ENCODE results near the gene PTPRJ.

The PTPRJ gene

GRCh38 chr11:48058788-48059187 is 78.4 kb downstream of the PTPRJ start:
- Histone ChIP-seq H3K9ac (ENCODE audit: low read length) (no peak overlapping the region), H3K27ac (ENCODE audit: low read depth, low read length) (no peak overlapping the region), H3K4me1 (ENCODE audit: control insufficient read depth, insufficient read depth, low read length) (peaks cover 24% of the 10 kb centered on the region)

GRCh38 chr11:48062649-48063048 is 82.3 kb downstream of the PTPRJ start:
- Histone ChIP-seq H3K9ac (ENCODE audit: low read length) (no peak overlapping the region), H3K36me3 (ENCODE audit: control insufficient read depth, insufficient read depth, low read length) (no peaks in the 10 kb centered on the region), H3K4me3 (ENCODE audit: low read depth, low read length) (no peak overlapping the region), H3K27me3 (ENCODE audit: control insufficient read depth, insufficient read depth, low read length) (no peaks in the 10 kb centered on the region), H3K9me3 (ENCODE audit: control insufficient read depth, insufficient read depth, low read depth, low read length) (no peaks in the 10 kb centered on the region), H3K4me1 (ENCODE audit: control insufficient read depth, insufficient read depth, low read length) (peaks cover 7% of the 10 kb centered on the region; the same call in 1 of the 2 replicates), H3K27ac (ENCODE audit: low read depth, low read length) (no peak overlapping the region)

More at GRCh38 chr11:48058788-48059187, 78.4 kb downstream of the PTPRJ start:
- Histone ChIP-seq H3K27me3 (ENCODE audit: control insufficient read depth, insufficient read depth, low read length) (no peaks in the 10 kb centered on the region), H3K36me3 (ENCODE audit: control insufficient read depth, insufficient read depth, low read length) (no peaks in the 10 kb centered on the region), H3K9me3 (ENCODE audit: control insufficient read depth, insufficient read depth, low read depth, low read length) (no peaks in the 10 kb centered on the region), H3K4me3 (ENCODE audit: low read depth, low read length) (no peak overlapping the region)

GRCh38 chr11:48063424-48063978 is 83.1 kb downstream of the PTPRJ start:
- peaks cover 7% of the 10 kb centered on the region; the same call in 1 of the 2 replicates for H3K4me1 ChIP-seq (ENCODE audit: control insufficient read depth, insufficient read depth, low read length)
- no peak overlapping the region for H3K27ac ChIP-seq (ENCODE audit: low read depth, low read length)
- H3K4me3 ChIP-seq (ENCODE audit: low read depth, low read length) = no peak overlapping the region
- no peak overlapping the region for H3K9ac ChIP-seq (ENCODE audit: low read length)
- H3K36me3 ChIP-seq (ENCODE audit: control insufficient read depth, insufficient read depth, low read length) = no peaks in the 10 kb centered on the region
- no peaks in the 10 kb centered on the region for H3K9me3 ChIP-seq (ENCODE audit: control insufficient read depth, insufficient read depth, low read depth, low read length)
- no peaks in the 10 kb centered on the region for H3K27me3 ChIP-seq (ENCODE audit: control insufficient read depth, insufficient read depth, low read length)

- Histone ChIP-seq H3K36me3 (ENCODE audit: control insufficient read depth, insufficient read depth, low read length) (no peaks in the 10 kb centered on the region), H3K9me3 (ENCODE audit: control insufficient read depth, insufficient read depth, low read depth, low read length) (no peaks in the 10 kb centered on the region), H3K4me3 (ENCODE audit: low read depth, low read length) (no peak overlapping the region), H3K4me1 (ENCODE audit: control insufficient read depth, insufficient read depth, low read length) (peaks cover 7% of the 10 kb centered on the region; the same call in 1 of the 2 replicates), H3K27ac (ENCODE audit: low read depth, low read length) (no peak overlapping the region), H3K9ac (ENCODE audit: low read length) (no peak overlapping the region), H3K27me3 (ENCODE audit: control insufficient read depth, insufficient read depth, low read length) (no peaks in the 10 kb centered on the region)
Observed at GRCh38 chr11:48064306-48064705, 83.9 kb downstream of the PTPRJ start.

GRCh38 chr11:48066881-48067800 is 86.8 kb downstream of the PTPRJ start:
- Histone ChIP-seq H3K27me3 (ENCODE audit: control insufficient read depth, insufficient read depth, low read length) (no peaks in the 10 kb centered on the region), H3K4me1 (ENCODE audit: control insufficient read depth, insufficient read depth, low read length) (peaks cover 7% of the 10 kb centered on the region; the same call in 1 of the 2 replicates), H3K4me3 (ENCODE audit: low read depth, low read length) (no peak overlapping the region), H3K36me3 (ENCODE audit: control insufficient read depth, insufficient read depth, low read length) (no peaks in the 10 kb centered on the region), H3K27ac (ENCODE audit: low read depth, low read length) (no peak overlapping the region), H3K9me3 (ENCODE audit: control insufficient read depth, insufficient read depth, low read depth, low read length) (no peaks in the 10 kb centered on the region), H3K9ac (ENCODE audit: low read length) (no peak overlapping the region)

GRCh38 chr11:48073031-48073861 is 92.9 kb downstream of the PTPRJ start:
- Histone ChIP-seq H3K27ac (ENCODE audit: low read depth, low read length) (no peak overlapping the region), H3K9ac (ENCODE audit: low read length) (no peak overlapping the region), H3K9me3 (ENCODE audit: control insufficient read depth, insufficient read depth, low read depth, low read length) (no peaks in the 10 kb centered on the region), H3K4me3 (ENCODE audit: low read depth, low read length) (no peak overlapping the region), H3K4me1 (ENCODE audit: control insufficient read depth, insufficient read depth, low read length) (0 out of 2 replicates have a peak, but pooled peaks cover 3% of the 10 kb centered on the region), H3K36me3 (ENCODE audit: control insufficient read depth, insufficient read depth, low read length) (no peaks in the 10 kb centered on the region), H3K27me3 (ENCODE audit: control insufficient read depth, insufficient read depth, low read length) (no peaks in the 10 kb centered on the region)

GRCh38 chr11:48074425-48075181 is 94.2 kb downstream of the PTPRJ start:
- Histone ChIP-seq H3K36me3 (ENCODE audit: control insufficient read depth, insufficient read depth, low read length) (no peaks in the 10 kb centered on the region), H3K27me3 (ENCODE audit: control insufficient read depth, insufficient read depth, low read length) (no peaks in the 10 kb centered on the region), H3K4me1 (ENCODE audit: control insufficient read depth, insufficient read depth, low read length) (0 out of 2 replicates have a peak, but pooled peaks cover 3% of the 10 kb centered on the region), H3K9ac (ENCODE audit: low read length) (no peak overlapping the region), H3K4me3 (ENCODE audit: low read depth, low read length) (no peak overlapping the region), H3K27ac (ENCODE audit: low read depth, low read length) (no peak overlapping the region), H3K9me3 (ENCODE audit: control insufficient read depth, insufficient read depth, low read depth, low read length) (no peaks in the 10 kb centered on the region)

GRCh38 chr11:48075637-48076036 is 95.3 kb downstream of the PTPRJ start:
- Histone ChIP-seq H3K27me3 (ENCODE audit: control insufficient read depth, insufficient read depth, low read length) (no peaks in the 10 kb centered on the region), H3K36me3 (ENCODE audit: control insufficient read depth, insufficient read depth, low read length) (no peaks in the 10 kb centered on the region), H3K27ac (ENCODE audit: low read depth, low read length) (no peak overlapping the region), H3K4me1 (ENCODE audit: control insufficient read depth, insufficient read depth, low read length) (0 out of 2 replicates have a peak, but pooled peaks cover 3% of the 10 kb centered on the region), H3K9ac (ENCODE audit: low read length) (no peak overlapping the region), H3K9me3 (ENCODE audit: control insufficient read depth, insufficient read depth, low read depth, low read length) (no peaks in the 10 kb centered on the region), H3K4me3 (ENCODE audit: low read depth, low read length) (no peak overlapping the region)

- Histone ChIP-seq H3K27ac (ENCODE audit: low read depth, low read length) (no peak overlapping the region), H3K36me3 (ENCODE audit: control insufficient read depth, insufficient read depth, low read length) (no peaks in the 10 kb centered on the region), H3K4me1 (ENCODE audit: control insufficient read depth, insufficient read depth, low read length) (0 out of 2 replicates have a peak, but pooled peaks cover 3% of the 10 kb centered on the region), H3K9me3 (ENCODE audit: control insufficient read depth, insufficient read depth, low read depth, low read length) (no peaks in the 10 kb centered on the region), H3K4me3 (ENCODE audit: low read depth, low read length) (no peak overlapping the region), H3K27me3 (ENCODE audit: control insufficient read depth, insufficient read depth, low read length) (no peaks in the 10 kb centered on the region), H3K9ac (ENCODE audit: low read length) (no peak overlapping the region)
Observed at GRCh38 chr11:48077251-48077650, 96.9 kb downstream of the PTPRJ start.

- Histone ChIP-seq H3K9me3 (ENCODE audit: control insufficient read depth, insufficient read depth, low read depth, low read length) (no peaks in the 10 kb centered on the region), H3K4me1 (ENCODE audit: control insufficient read depth, insufficient read depth, low read length) (0 out of 2 replicates have a peak, but pooled peaks cover 3% of the 10 kb centered on the region), H3K4me3 (ENCODE audit: low read depth, low read length) (no peak overlapping the region), H3K27ac (ENCODE audit: low read depth, low read length) (no peak overlapping the region), H3K27me3 (ENCODE audit: control insufficient read depth, insufficient read depth, low read length) (no peaks in the 10 kb centered on the region), H3K36me3 (ENCODE audit: control insufficient read depth, insufficient read depth, low read length) (no peaks in the 10 kb centered on the region), H3K9ac (ENCODE audit: low read length) (no peak overlapping the region)
Observed at GRCh38 chr11:48078689-48079088, 98.3 kb downstream of the PTPRJ start.

All from HUES6 (cell line).